Left lung (tissue), 10 donors: ENCODE results near the gene QPCTL. TPM values are rescaled to one million over a fixed set of nuclear protein-coding genes. Genes with fewer than 3 reads are reported as not detected.
"Not testable (repeated sequence)": the region's sequence is repeated elsewhere in the genome, so short reads cannot be mapped to it uniquely, and the experiment has no call there.

Source experiments
- ATAC-seq: fragments of 200-7000 bp; cut with Tn5 transposase; one replicate; pipeline ENCODE4 v1.9.1; 2020; ENCODE audit warnings: moderate library complexity
- DNase-seq, 4 donors: peaks; one replicate each; pipeline ENCODE4 v3.0.0-alpha.2; 2013 to 2020
- H3K27ac ChIP-seq, 2 donors: fragments of 200-600 bp; sonication (generic) in 1 of 2; one replicate each; pipeline versions ENCODE4 v1.5.0 to v1.8.0; 2020 to 2021
- H3K27me3 ChIP-seq, 2 donors: fragments of 200-600 bp; sonication (generic) in 1 of 2; one replicate each; pipeline versions ENCODE4 v1.5.0 to v1.8.0; 2020 to 2021
- H3K36me3 ChIP-seq, 2 donors: fragments of 200-600 bp; sonication (generic) in 1 of 2; one replicate each; pipeline versions ENCODE4 v1.5.0 to v1.8.0; 2020 to 2021
- H3K4me1 ChIP-seq, 2 donors: fragments of 200-600 bp; one replicate each; pipeline ENCODE4 v1.8.0; 2021
- H3K4me3 ChIP-seq, 2 donors: fragments of 200-600 bp; sonication (generic) in 1 of 2; one replicate each; pipeline versions ENCODE4 v1.5.0 to v1.8.0; 2020 to 2021; ENCODE audit warnings: mild to moderate bottlenecking in 1 of 2
- H3K9me3 ChIP-seq, 2 donors: fragments of 200-600 bp; sonication (generic) in 1 of 2; one replicate each; pipeline versions ENCODE4 v1.5.0 to v1.8.0; 2020 to 2021
- CTCF ChIP-seq, 2 donors: fragments of 200-600 bp; sonication (generic) in 1 of 2; IDR thresholded peaks; one replicate each; pipeline versions ENCODE4 v1.5.0 to v1.8.0; 2021; ENCODE audit warnings: antibody characterized with exemption in 2 of 2
- intact Hi-C, 2 donors: fragments of 100-400 bp; cut with DNase I; formaldehyde crosslinking; loops; one replicate each; pipeline versions ENCODE4 v1.11.2 to v1.14.2; 2022
- polyA plus RNA-seq, 6 donors: library from polyadenylated mRNA; unstranded; fragments of 120-200 nt; gene quantifications; one replicate each; pipeline ENCODE4 v1.2.1, GENCODE V29; 2013; ENCODE audit not compliant: insufficient read length in 6 of 6
- total RNA-seq, 2 donors: library from RNA; stranded (reverse); fragmentation: NEBNext Ultra II Directional; extraction: Animal tissue kit (Norgen Biotek cat#: 25700); gene quantifications; one replicate each; pipeline ENCODE4 v1.2.1, GENCODE V29; 2021
- donor health status: DM: no; HTN: yes; CAD: no.
- donor health status: DM: no; HTN: no; CAD: no.

The QPCTL gene
- total and polyA plus RNA-seq, 8 donors: 7.7 to 13.3 (median 9.5) TPM

GRCh38 chr19:45717983-45718650 is 25.7 kb downstream of the QPCTL start:
- intact Hi-C loops: no loop called here
- Histone ChIP-seq H3K27me3 (no peaks in the 10 kb centered on the region), H3K9me3 (no peaks in the 10 kb centered on the region), H3K4me1 (peaks cover 6 to 48% of the 10 kb centered on the region in 2 donors), H3K27ac (peak overlapping the region; percentile 93 to 95), H3K4me3 (peak overlapping the region; percentile 24 to 60), H3K36me3 (peaks cover 0 to 20% of the 10 kb centered on the region in 2 donors)
- TF ChIP-seq CTCF (IDR thresholded peaks at IDR 0.05): no peak
- DNase-seq (no peak), ATAC-seq (no peak)

GRCh38 chr19:45720065-45720464 is 27.6 kb downstream of the QPCTL start:
- ATAC-seq, DNase-seq, H3K9me3 ChIP-seq, H3K27ac ChIP-seq, intact Hi-C loops, H3K27me3 ChIP-seq, H3K4me3 ChIP-seq: not testable (repeated sequence)
- Histone ChIP-seq H3K4me1 (peaks cover 6 to 42% of the 10 kb centered on the region in 2 donors), H3K36me3 (peaks cover 0 to 24% of the 10 kb centered on the region in 2 donors)

DNA sequence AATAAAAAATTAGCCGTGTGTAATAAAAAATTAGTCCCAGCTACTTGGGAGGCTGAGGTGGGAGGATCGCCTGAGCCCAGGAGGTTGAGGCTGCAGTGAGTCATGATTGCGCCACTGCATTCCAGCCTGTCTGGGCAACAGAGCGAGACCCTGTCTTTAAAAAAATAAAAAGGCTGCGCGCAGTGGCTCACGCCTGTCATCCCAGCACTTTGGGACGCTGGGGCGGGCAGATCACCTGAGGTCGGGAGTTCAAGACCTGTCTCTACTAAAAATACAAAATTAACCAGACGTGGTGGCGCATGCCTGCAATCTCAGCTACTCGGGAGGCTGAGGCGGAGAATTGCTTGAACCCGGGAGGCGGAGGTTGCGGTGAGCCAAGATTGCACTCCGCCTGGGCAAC is 36.2 kb downstream of the QPCTL start:
- peaks cover 0 to 34% of the 10 kb centered on the region in 2 donors for H3K4me1 ChIP-seq
- ATAC-seq, H3K4me3 ChIP-seq, DNase-seq, H3K9me3 ChIP-seq, H3K27ac ChIP-seq, H3K36me3 ChIP-seq, H3K27me3 ChIP-seq, intact Hi-C loops: not testable (repeated sequence)

DNA sequence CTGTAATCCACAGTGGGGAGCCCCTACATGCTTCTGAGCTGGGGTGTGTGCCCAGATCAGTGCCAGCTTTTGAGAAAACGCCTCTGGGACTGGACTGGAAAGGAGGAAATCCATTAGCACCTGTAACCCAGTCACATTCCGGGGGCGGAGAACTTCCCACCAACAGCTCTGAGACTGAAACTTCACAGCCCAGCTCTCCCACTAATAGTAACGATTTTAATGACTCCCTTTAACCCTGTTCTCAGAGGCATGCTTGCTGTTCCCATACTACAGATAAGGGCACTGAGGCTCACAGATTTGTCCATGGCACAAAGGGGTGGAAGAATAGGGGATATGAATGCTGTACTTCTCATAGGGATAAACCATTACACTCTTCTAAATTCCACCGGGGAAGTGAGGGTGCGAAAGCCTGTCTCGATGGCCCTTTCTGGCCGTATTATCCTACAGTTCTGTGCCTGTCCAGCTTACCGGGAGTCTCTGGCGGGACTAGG is 37.4 kb downstream of the QPCTL start:
- TF ChIP-seq CTCF (IDR thresholded peaks at IDR 0.05): no peak
- H3K27ac ChIP-seq: peak overlapping the region in 1 of 2 donors; percentile 45
- peaks cover 0 to 34% of the 10 kb centered on the region in 2 donors for H3K4me1 ChIP-seq
- H3K27me3 ChIP-seq: no peaks in the 10 kb centered on the region
- H3K4me3 ChIP-seq: peak overlapping the region; percentile 75 to 78
- no peaks in the 10 kb centered on the region for H3K9me3 ChIP-seq
- DNase-seq: no peak
- H3K36me3 ChIP-seq: no peaks in the 10 kb centered on the region
- intact Hi-C loops: no loop called here
- ATAC-seq: peak; percentile 8

GRCh38 chr19:45730368-45731288 is 38.2 kb downstream of the QPCTL start, which contains the start of gene FBXO46:
Gene FBXO46, minus strand, starts transcription at chr19:45730896. Its CDS starts 17,401 bp downstream, at chr19:45713495.
- TF ChIP-seq CTCF (IDR thresholded peaks at IDR 0.05): no peak
- DNase-seq (peak; percentile 94 to 98 (median 98)), ATAC-seq (peak; percentile 99)
- Histone ChIP-seq H3K27ac (peak within 1 kb of the TSS in 1 of 2 donors; percentile 45), H3K36me3 (no peaks in the 10 kb centered on the region), H3K4me3 (peak within 1 kb of the TSS; percentile 75 to 78), H3K9me3 (no peaks in the 10 kb centered on the region), H3K27me3 (no peaks in the 10 kb centered on the region), H3K4me1 (peaks cover 0 to 34% of the 10 kb centered on the region in 2 donors)
- intact Hi-C loops: no loop called here
